Measurements from ENCODE around the gene BEAN1. TPM values are rescaled to one million over a fixed set of nuclear protein-coding genes. Genes with fewer than 3 reads are reported as not detected.
A peak's percentile ranks its signal among the peaks of the same experiment; 100 is the strongest.
"Not testable (repeated sequence)": the region's sequence is repeated elsewhere in the genome, so short reads cannot be mapped to it uniquely, and the experiment has no call there.

Gene BEAN1
- total RNA-seq, 6 donors from 2014 or later = 0.22 to 1.0 (median 0.35) TPM; not detected in 2

DNA sequence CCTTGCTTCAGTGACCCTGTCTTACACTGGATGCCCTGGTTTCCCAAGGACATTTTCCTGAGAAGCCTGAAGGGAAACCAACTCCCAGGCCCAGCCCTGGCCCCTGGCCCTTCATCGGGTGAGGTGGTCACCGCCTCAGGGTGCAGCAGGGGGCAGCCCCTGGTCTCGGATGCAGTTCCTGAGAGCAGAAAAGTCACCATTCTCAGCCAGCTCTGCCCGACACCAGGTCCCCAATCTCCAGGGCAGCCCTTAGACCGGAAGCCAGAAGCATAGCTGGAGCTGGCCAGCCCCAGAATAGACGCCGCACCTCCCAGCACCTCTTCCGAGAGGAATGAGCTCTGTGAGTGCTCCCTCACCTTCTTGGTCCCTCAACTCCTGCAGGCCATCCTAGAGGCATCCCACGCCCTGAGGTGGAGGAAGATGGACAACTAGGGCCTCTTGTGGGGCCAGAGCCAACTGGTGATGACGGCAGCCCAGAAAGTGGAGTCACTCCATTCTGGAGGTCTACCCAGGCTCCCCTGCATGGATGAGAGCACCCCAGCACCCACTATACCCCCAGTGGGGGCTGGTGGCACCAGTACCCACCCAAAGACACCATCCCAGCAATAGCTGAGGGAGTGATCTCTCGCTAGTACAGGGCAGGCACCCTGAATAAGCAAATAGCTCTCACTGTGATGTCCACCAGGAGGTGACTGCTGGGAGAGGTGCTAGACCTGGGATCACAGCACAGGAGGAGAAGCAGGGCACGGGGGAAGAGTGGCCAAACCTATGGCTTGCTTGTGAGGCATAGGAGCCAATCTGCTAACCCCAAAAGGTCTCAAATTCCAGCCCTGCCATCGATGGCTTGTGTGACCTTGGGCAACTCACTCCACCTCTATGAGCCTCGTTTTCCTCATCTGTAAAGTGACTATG is 66.7 kb downstream of the BEAN1 start:
- 89 to 91% methylated on average over 10 to 14 of the region's 14 CpGs for WGBS, 2 donors
- H3K27me3 ChIP-seq = no peaks in the 10 kb centered on the region
- no peak overlapping the region for H3K4me3 ChIP-seq
- no peaks in the 10 kb centered on the region for H3K9me3 ChIP-seq
- TF ChIP-seq POLR2A (IDR thresholded peaks at IDR 0.05) = no peak
- no peaks in the 10 kb centered on the region for H3K36me3 ChIP-seq
- no peak overlapping the region for H3K27ac ChIP-seq
- ATAC-seq (ENCODE audit: low FRiP score in 2 of 2) (peak in 1 of 2 donors; percentile 49), DNase-seq (no peak)
- peaks cover 0 to 12% (median 6%) of the 10 kb centered on the region in 4 donors for H3K4me1 ChIP-seq

DNA sequence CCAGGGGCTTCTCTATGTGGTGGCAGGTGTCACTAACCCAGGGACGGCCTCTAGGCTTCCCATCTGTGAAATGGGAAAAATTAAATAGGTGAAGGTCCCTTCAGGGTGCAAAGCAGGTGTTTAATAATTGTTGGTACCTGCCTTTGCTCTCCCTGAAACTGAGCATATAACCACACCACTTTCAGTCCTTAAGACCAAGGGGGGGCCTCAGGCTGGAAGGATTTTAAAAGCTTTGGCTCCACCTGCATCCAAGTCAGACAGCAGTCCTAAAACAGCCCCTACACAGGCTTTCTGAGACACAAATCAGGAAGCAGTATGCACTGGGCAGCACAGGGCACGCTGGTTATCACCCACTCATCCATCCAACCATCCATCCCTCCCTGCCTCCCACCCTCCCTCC is 67.8 kb downstream of the BEAN1 start:
- no peaks in the 10 kb centered on the region for H3K36me3 ChIP-seq
- TF ChIP-seq EP300 (IDR thresholded peaks at IDR 0.05) (no peak), POLR2AphosphoS5 (IDR thresholded peaks at IDR 0.05) (no peak), POLR2A (IDR thresholded peaks at IDR 0.05) (no peak)
- TF ChIP-seq, protein P1, sequence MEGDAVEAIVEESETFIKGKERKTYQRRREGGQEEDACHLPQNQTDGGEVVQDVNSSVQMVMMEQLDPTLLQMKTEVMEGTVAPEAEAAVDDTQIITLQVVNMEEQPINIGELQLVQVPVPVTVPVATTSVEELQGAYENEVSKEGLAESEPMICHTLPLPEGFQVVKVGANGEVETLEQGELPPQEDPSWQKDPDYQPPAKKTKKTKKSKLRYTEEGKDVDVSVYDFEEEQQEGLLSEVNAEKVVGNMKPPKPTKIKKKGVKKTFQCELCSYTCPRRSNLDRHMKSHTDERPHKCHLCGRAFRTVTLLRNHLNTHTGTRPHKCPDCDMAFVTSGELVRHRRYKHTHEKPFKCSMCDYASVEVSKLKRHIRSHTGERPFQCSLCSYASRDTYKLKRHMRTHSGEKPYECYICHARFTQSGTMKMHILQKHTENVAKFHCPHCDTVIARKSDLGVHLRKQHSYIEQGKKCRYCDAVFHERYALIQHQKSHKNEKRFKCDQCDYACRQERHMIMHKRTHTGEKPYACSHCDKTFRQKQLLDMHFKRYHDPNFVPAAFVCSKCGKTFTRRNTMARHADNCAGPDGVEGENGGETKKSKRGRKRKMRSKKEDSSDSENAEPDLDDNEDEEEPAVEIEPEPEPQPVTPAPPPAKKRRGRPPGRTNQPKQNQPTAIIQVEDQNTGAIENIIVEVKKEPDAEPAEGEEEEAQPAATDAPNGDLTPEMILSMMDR (IDR thresholded peaks at IDR 0.05) = no peak
- ATAC-seq (ENCODE audit: low FRiP score in 2 of 2) (no peak), DNase-seq (no peak)
- H3K27ac ChIP-seq = no peak overlapping the region
- H3K9me3 ChIP-seq = no peaks in the 10 kb centered on the region
- H3K4me3 ChIP-seq = no peak overlapping the region
- no peaks in the 10 kb centered on the region for H3K27me3 ChIP-seq
- peaks cover 0 to 12% (median 6%) of the 10 kb centered on the region in 4 donors for H3K4me1 ChIP-seq
- WGBS, 2 donors = 97 to 100% methylated on average over 2 of the region's 2 CpGs

DNA sequence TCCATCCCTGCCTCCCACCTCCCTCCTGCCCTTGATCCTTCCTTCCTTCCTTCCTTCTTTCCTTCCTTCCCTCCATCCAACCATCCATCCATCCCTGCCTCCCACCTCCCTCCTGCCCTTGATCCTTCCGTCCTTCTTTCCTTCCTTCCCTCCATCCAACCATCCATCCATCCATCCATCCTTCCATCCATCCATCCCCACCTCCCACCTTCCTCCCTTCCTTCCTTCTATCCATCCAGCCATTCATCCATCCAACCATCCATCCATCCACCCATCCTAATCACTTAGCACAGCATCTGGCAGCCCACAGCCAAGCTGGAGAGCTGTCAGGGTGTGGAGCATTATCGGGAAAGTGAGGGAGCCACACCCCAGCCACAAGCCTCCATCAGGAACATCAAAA is 68.3 kb downstream of the BEAN1 start:
- Histone ChIP-seq H3K4me1 (peaks cover 0 to 11% (median 5%) of the 10 kb centered on the region in 4 donors), H3K27ac (no peak overlapping the region), H3K36me3 (no peaks in the 10 kb centered on the region), H3K9me3 (no peaks in the 10 kb centered on the region), H3K27me3 (no peaks in the 10 kb centered on the region), H3K4me3 (no peak overlapping the region)
- WGBS, 2 donors = 89 to 91% methylated on average over 2 of the region's 2 CpGs
- DNase-seq = no peak
- no peak for ATAC-seq (ENCODE audit: low FRiP score in 2 of 2)
- no peak for TF ChIP-seq POLR2AphosphoS5 (IDR thresholded peaks at IDR 0.05)
- TF ChIP-seq EP300 (IDR thresholded peaks at IDR 0.05) = no peak
- TF ChIP-seq, protein P1 (IDR thresholded peaks at IDR 0.05) = no peak
- TF ChIP-seq POLR2A (IDR thresholded peaks at IDR 0.05) = no peak

DNA sequence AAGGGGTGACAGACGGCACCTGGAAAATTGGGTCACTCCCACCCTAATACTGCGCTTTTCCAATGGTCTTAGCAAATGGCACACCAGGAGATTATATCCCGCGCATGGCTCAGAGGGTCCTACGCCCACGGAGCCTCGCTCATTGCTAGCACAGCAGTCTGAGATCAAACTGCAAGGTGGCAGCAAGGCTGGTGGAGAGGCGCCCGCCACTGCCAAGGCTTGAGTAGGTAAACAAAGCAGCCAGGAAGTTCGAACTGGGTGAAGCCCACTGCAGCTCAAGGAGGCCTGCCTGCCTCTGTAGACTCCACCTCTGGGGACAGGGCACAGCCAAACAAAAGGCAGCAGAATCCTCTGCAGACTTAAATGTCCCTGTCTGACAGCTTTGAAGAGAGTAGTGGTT is 69.1 kb downstream of the BEAN1 start:
- H3K36me3 ChIP-seq; H3K27ac ChIP-seq; H3K27me3 ChIP-seq; H3K9me3 ChIP-seq; H3K4me1 ChIP-seq; ATAC-seq (ENCODE audit: low FRiP score in 2 of 2); DNase-seq; H3K4me3 ChIP-seq: not testable (repeated sequence)
- 93 to 98% methylated on average over 6 to 10 of the region's 10 CpGs for WGBS, 2 donors

DNA sequence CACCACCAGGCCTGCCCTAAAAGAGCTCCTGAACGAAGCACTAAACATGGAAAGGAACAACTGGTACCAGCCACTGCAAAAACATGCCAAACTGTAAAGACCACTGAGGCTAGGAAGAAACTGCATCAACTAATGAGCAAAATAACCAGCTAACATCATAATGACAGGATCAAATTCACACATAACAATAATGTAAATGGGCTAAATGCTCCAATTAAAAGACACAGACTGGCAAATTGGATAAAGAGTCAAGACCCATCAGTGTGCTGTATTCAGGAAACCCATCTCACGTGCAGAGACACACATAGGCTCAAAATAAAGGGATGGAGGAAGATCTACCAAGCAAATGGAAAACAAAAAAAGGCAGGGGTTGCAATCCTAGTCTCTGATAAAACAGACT is 70.8 kb downstream of the BEAN1 start:
- not testable (repeated sequence) for H3K27ac ChIP-seq; H3K27me3 ChIP-seq; ATAC-seq (ENCODE audit: low FRiP score in 2 of 2); DNase-seq; H3K4me3 ChIP-seq; H3K9me3 ChIP-seq; H3K36me3 ChIP-seq
- WGBS, 2 donors = 80 to 94% methylated on average over 2 of the region's 2 CpGs
- peaks cover 8 to 11% (median 9%) of the 10 kb centered on the region in 4 donors for H3K4me1 ChIP-seq

DNA sequence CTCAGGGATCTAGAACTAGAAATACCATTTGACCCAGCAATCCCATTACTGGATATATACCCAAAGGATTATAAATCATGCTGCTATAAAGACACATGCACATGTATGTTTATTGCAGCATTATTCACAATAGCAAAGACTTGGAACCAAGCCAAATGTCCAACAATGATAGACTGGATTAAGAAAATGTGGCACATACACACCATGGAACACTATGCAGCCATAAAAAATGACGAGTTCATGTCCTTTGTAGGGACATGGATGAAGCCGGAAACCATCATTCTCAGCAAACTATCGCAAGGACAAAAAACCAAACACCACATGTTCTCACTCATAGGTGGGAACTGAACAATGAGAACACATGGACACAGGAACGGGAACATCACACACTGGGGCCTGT is 74.5 kb downstream of the BEAN1 start:
- WGBS, 2 donors = 96 to 100% methylated on average over 3 to 4 of the region's 4 CpGs
- Histone ChIP-seq H3K27ac (peak overlapping the region in 1 of 4 donors; percentile 72), H3K4me1 (peaks cover 21 to 27% (median 23%) of the 10 kb centered on the region in 4 donors)
- not testable (repeated sequence) for H3K27me3 ChIP-seq; H3K4me3 ChIP-seq; H3K9me3 ChIP-seq; DNase-seq; ATAC-seq (ENCODE audit: low FRiP score in 2 of 2); H3K36me3 ChIP-seq
